COLO668 (cell line): ENCODE measurements around the gene ZFP1.

Experiments
- DNase-seq: peaks from one replicate; lab custom pipeline; 2025; ENCODE audit not compliant: unreplicated experiment; lab: John Stamatoyannopoulos, UW

Gene ZFP1

GRCh38 chr16:75147968-75148310 lies 385 bp upstream of the ZFP1 start:
- no peak for DNase-seq

GRCh38 chr16:75151798-75152197 lies 3.5 kb downstream of the ZFP1 start:
- no peak for DNase-seq

- no peak for DNase-seq
Observed at GRCh38 chr16:75152635-75153034, 4.3 kb downstream of the ZFP1 start.

GRCh38 chr16:75160386-75160785 lies 12.1 kb downstream of the ZFP1 start:
- DNase-seq: no peak

- DNase-seq: no peak
Observed at GRCh38 chr16:75169899-75170405, 21.6 kb downstream of the ZFP1 start.

GRCh38 chr16:75172578-75172977 lies 24.3 kb downstream of the ZFP1 start:
- DNase-seq: no peak

- no peak for DNase-seq
Observed at GRCh38 chr16:75175074-75175473, 26.8 kb downstream of the ZFP1 start.

- DNase-seq: no peak
Observed at GRCh38 chr16:75176926-75177325, 28.6 kb downstream of the ZFP1 start.

- no peak for DNase-seq
Observed at GRCh38 chr16:75179208-75179607, 30.9 kb downstream of the ZFP1 start.

- DNase-seq: no peak
Observed at GRCh38 chr16:75181630-75182029, 33.3 kb downstream of the ZFP1 start.

GRCh38 chr16:75188832-75189477 lies 40.6 kb downstream of the ZFP1 start:
- DNase-seq: no peak

GRCh38 chr16:75189638-75190245 lies 41.4 kb downstream of the ZFP1 start:
- no peak for DNase-seq

GRCh38 chr16:75192606-75193264 lies 44.4 kb downstream of the ZFP1 start:
- DNase-seq: no peak

GRCh38 chr16:75193265-75193650 lies 44.9 kb downstream of the ZFP1 start:
- no peak for DNase-seq

GRCh38 chr16:75193730-75194444 lies 45.6 kb downstream of the ZFP1 start:
- DNase-seq: no peak

GRCh38 chr16:75195811-75196790 lies 47.8 kb downstream of the ZFP1 start:
- DNase-seq: no peak

- DNase-seq: no peak
Observed at GRCh38 chr16:75196836-75197235, 48.5 kb downstream of the ZFP1 start.

GRCh38 chr16:75197522-75198134 lies 49.3 kb downstream of the ZFP1 start:
- DNase-seq: no peak

GRCh38 chr16:75198135-75198600 lies 49.8 kb downstream of the ZFP1 start:
- no peak for DNase-seq

GRCh38 chr16:75202069-75202590 lies 53.8 kb downstream of the ZFP1 start:
- no peak for DNase-seq
